Measurements from ENCODE around the gene TGFA.

DNA sequence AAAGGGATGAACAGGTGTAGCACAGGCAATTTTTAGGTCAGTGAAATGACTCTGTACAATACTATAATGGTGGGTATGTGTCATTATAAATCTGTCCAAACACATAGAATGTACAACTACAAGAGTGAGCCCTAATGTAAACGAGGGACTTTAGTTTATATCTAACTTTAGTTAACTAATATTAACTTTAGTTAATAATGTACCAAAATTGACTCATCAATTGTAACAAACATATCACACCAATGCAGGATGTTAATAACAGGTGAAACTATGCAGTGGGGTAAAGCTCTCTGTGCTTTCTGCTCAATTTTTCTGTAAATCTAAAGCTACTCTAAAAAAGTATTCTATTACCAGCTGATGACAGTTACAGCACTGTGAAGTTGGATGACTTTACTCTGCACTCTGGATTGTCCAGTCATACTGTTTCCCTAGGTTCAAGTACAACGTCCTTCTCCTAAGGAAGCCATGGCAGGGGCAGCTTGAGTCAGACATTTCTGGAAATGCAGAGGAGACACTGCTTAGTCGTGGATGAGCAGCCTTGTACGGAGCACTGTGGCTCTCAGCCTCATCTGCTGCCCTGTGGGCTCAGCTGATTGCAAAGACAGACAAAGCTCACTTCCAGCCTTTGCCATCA is 26.1 kb downstream of the TGFA start:
- TF ChIP-seq, protein P1, sequence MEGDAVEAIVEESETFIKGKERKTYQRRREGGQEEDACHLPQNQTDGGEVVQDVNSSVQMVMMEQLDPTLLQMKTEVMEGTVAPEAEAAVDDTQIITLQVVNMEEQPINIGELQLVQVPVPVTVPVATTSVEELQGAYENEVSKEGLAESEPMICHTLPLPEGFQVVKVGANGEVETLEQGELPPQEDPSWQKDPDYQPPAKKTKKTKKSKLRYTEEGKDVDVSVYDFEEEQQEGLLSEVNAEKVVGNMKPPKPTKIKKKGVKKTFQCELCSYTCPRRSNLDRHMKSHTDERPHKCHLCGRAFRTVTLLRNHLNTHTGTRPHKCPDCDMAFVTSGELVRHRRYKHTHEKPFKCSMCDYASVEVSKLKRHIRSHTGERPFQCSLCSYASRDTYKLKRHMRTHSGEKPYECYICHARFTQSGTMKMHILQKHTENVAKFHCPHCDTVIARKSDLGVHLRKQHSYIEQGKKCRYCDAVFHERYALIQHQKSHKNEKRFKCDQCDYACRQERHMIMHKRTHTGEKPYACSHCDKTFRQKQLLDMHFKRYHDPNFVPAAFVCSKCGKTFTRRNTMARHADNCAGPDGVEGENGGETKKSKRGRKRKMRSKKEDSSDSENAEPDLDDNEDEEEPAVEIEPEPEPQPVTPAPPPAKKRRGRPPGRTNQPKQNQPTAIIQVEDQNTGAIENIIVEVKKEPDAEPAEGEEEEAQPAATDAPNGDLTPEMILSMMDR (IDR thresholded peaks at IDR 0.05) = no peak
- TF ChIP-seq POLR2A (IDR thresholded peaks at IDR 0.05) = peak in 1 of 3 donors; percentile 15

Measured in body of pancreas (tissue), 4 donors.